Caco-2 (cell line): Measurements from ENCODE around the gene AGRN. TPM values are rescaled to one million over a fixed set of nuclear protein-coding genes. Genes with fewer than 3 reads are reported as not detected.

ENCODE experiments used
- BruUV-seq: library from RNA; stranded (reverse); fragments of 400-500 nt; replicated peaks from 2 replicates; lab custom pipeline; 2021; lab: Mats Ljungman, UMichigan
- CTCF ChIA-PET: fragments of 300-600 bp; sonication (Branson Sonifier 250); formaldehyde crosslinking; loops from one replicate; lab custom pipeline; 2022; ENCODE audit warnings: antibody characterized with exemption; lab: Charles Lee
- POLR2A ChIA-PET: fragments of 300-600 bp; sonication (Branson Sonifier 250); formaldehyde crosslinking; loops from one replicate; lab custom pipeline; 2022; ENCODE audit warnings: antibody characterized with exemption; lab: Charles Lee
- DNase-seq, 2 experiments: peaks; one replicate each; pipeline versions ENCODE4 v3.0.0 to v3.0.0-alpha.2; 2020 to 2022
- H3K27me3 ChIP-seq: replicated peaks from 2 replicates; pipeline ENCODE4 v1.6.0; 2011; ENCODE audit warnings: low read length; ENCODE audit not compliant: control insufficient read depth, insufficient read depth
- H3K36me3 ChIP-seq: 2 replicates; pipeline ENCODE4 v1.5.1; 2011; ENCODE audit warnings: low read length; ENCODE audit not compliant: control insufficient read depth, insufficient read depth
- H3K4me1 ChIP-seq: fragments of 250-450 bp; sonication (Bioruptor Pico); 2 replicates; pipeline ENCODE4 v1.5.1; 2020; ENCODE audit warnings: mild to moderate bottlenecking
- H3K4me3 ChIP-seq: 2 replicates; pipeline ENCODE4 v1.5.1; 2011; ENCODE audit warnings: low read depth, mild to moderate bottlenecking, control low read depth, low read length
- H3K9me3 ChIP-seq: fragments of 250-450 bp; sonication (Bioruptor Pico); 2 replicates; pipeline ENCODE4 v1.5.1; 2020; ENCODE audit warnings: mild to moderate bottlenecking, moderate library complexity
- H3K27ac Mint-ChIP-seq: one replicate; pipeline ENCODE4 v1.8.0; 2022; ENCODE audit warnings: mixed read lengths; ENCODE audit not compliant: unreplicated experiment
- H3K27me3 Mint-ChIP-seq: one replicate; pipeline ENCODE4 v1.8.0; 2022; ENCODE audit warnings: mixed read lengths; ENCODE audit not compliant: insufficient read depth, unreplicated experiment
- H3K36me3 Mint-ChIP-seq: one replicate; pipeline ENCODE4 v1.8.0; 2022; ENCODE audit warnings: mild to moderate bottlenecking, mixed read lengths; ENCODE audit not compliant: insufficient read depth, unreplicated experiment
- H3K4me1 Mint-ChIP-seq: one replicate; pipeline ENCODE4 v1.8.0; 2022; ENCODE audit warnings: low read depth, mixed read lengths; ENCODE audit not compliant: unreplicated experiment
- H3K4me3 Mint-ChIP-seq: one replicate; pipeline ENCODE4 v1.8.0; 2022; ENCODE audit warnings: mild to moderate bottlenecking, moderate library complexity, mixed read lengths; ENCODE audit not compliant: unreplicated experiment
- H3K9me3 Mint-ChIP-seq: one replicate; pipeline ENCODE4 v1.8.0; 2022; ENCODE audit warnings: mixed read lengths; ENCODE audit not compliant: unreplicated experiment
- CTCF ChIP-seq, 2 experiments: fragments of 200-600 bp in 1 of 2; IDR thresholded peaks; 1 replicate in 1 of 2; 2 replicates in 1 of 2; pipeline versions ENCODE4 v1.5.1 to v1.8.0; 2011 to 2022; ENCODE audit warnings: antibody characterized with exemption in 1 of 2, control low read depth in 1 of 2, inconsistent platforms in 1 of 2, low read depth in 1 of 2, low read length in 1 of 2, mild to moderate bottlenecking in 1 of 2, moderate library complexity in 1 of 2; ENCODE audit not compliant: insufficient read depth in 1 of 2, severe bottlenecking in 1 of 2, unreplicated experiment in 1 of 2
- intact Hi-C: fragments of 100-400 bp; cut with micrococcal nuclease; formaldehyde crosslinking; loops from one replicate; pipeline ENCODE4 v1.10.0; 2022; ENCODE audit not compliant: unreplicated experiment
- total RNA-seq: library from RNA; stranded (reverse); gene quantifications from 2 replicates; pipeline ENCODE4 v1.2.3, GENCODE V29; 2022

The AGRN gene
- total RNA-seq, 1 experiment from 2014 or later = 176 TPM

DNA sequence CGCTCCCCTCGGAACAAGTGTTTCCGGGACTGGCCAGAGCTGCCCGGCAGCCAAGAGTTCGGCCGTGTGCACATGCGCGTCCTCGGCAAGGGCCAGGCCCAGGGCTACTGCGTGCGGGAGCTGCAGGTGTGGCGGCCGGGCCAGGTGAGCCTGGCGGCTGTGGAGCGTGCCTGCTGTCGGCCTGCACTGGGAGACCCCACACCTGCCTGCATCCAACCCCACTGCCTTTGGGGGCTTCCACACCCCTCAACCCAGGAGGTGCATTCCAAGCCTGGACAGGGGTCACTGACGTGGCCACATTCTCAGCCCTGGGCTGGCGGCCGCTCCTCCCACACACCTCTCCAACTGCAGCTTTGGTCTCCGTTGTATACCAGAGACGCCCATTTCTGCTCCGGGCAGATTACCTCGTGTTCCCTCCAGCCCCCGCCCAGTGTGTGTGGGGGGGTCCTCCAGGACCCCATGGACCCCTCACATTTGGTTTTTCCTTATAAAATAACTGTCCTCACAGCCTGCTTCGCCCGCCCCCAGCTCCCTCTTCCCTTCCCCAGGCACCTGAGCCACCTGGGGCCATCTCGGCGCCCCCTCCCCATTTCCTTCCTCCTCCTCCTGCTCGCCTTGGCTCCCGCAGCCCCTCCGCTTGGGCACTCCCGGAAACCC, 48.1 kb downstream of the AGRN start:
- Histone ChIP-seq H3K4me1 (peaks cover 24% of the 10 kb centered on the region), H3K36me3 (no peaks in the 10 kb centered on the region), H3K9me3 (no peaks in the 10 kb centered on the region), H3K4me3 (peak overlapping the region; percentile 72), H3K27me3 (no peaks in the 10 kb centered on the region)
- intact Hi-C loops = no loop called here
- CTCF ChIA-PET = no interaction called here
- Mint-ChIP-seq H3K4me1 (no peaks in the 10 kb centered on the region), H3K9me3 (no peaks in the 10 kb centered on the region), H3K27ac (no peak overlapping the region), H3K4me3 (peak overlapping the region; percentile 68), H3K36me3 (peaks cover 8% of the 10 kb centered on the region), H3K27me3 (no peaks in the 10 kb centered on the region)
- TF ChIP-seq CTCF (IDR thresholded peaks at IDR 0.05; ENCODE audit: insufficient read depth in 1 of 2, low read depth in 1 of 2, low read length in 1 of 2, severe bottlenecking in 1 of 2, unreplicated experiment in 1 of 2) = no peak
- DNase-seq = no peak
- POLR2A ChIA-PET = no interaction called here
- no TSS peak for BruUV-seq

- CTCF ChIA-PET = no interaction called here
- H3K27me3 Mint-ChIP-seq = no peaks in the 10 kb centered on the region
- no peaks in the 10 kb centered on the region for H3K36me3 ChIP-seq
- peak overlapping the region; percentile 72 for H3K4me3 ChIP-seq
- TF ChIP-seq CTCF (IDR thresholded peaks at IDR 0.05; ENCODE audit: insufficient read depth in 1 of 2, low read depth in 1 of 2, low read length in 1 of 2, severe bottlenecking in 1 of 2, unreplicated experiment in 1 of 2) = no peak
- no TSS peak for BruUV-seq
- no peak overlapping the region for H3K27ac Mint-ChIP-seq
- H3K36me3 Mint-ChIP-seq = peaks cover 8% of the 10 kb centered on the region
- POLR2A ChIA-PET = interaction anchor here (0.5 to 0.6 kb wide), 3 partner anchors 67 to 667 kb away, joined by 4 to 5 read pairs (median 4); partner anchors contain the start of gene PLEKHN1
- H3K4me3 Mint-ChIP-seq = peak overlapping the region; percentile 68
- no peaks in the 10 kb centered on the region for H3K9me3 ChIP-seq
- H3K27me3 ChIP-seq = no peaks in the 10 kb centered on the region
- no peaks in the 10 kb centered on the region for H3K9me3 Mint-ChIP-seq
- peak; percentile 59 to 71 for DNase-seq
- peaks cover 25% of the 10 kb centered on the region for H3K4me1 ChIP-seq
- H3K4me1 Mint-ChIP-seq = no peaks in the 10 kb centered on the region
- intact Hi-C loops = no loop called here
These were observed 48.7 kb downstream of the AGRN start for GRCh38 chr1:1068517-1069055.

- Mint-ChIP-seq H3K9me3 (no peaks in the 10 kb centered on the region), H3K27ac (no peak overlapping the region), H3K4me3 (peak overlapping the region; percentile 68), H3K4me1 (no peaks in the 10 kb centered on the region), H3K36me3 (peaks cover 8% of the 10 kb centered on the region), H3K27me3 (no peaks in the 10 kb centered on the region)
- H3K9me3 ChIP-seq = no peaks in the 10 kb centered on the region
- H3K4me3 ChIP-seq = peak overlapping the region; percentile 72
- no peaks in the 10 kb centered on the region for H3K36me3 ChIP-seq
- DNase-seq = peak; percentile 89 to 93
- BruUV-seq = no TSS peak
- intact Hi-C loops = no loop called here
- no peak for TF ChIP-seq CTCF (IDR thresholded peaks at IDR 0.05; ENCODE audit: insufficient read depth in 1 of 2, low read depth in 1 of 2, low read length in 1 of 2, severe bottlenecking in 1 of 2, unreplicated experiment in 1 of 2)
- ChIA-PET CTCF (no interaction called here), POLR2A (interaction anchor here (0.5 to 0.6 kb wide), 3 partner anchors 67 to 667 kb away, joined by 4 to 5 read pairs (median 4); partner anchors contain the start of gene PLEKHN1)
- no peaks in the 10 kb centered on the region for H3K27me3 ChIP-seq
- peaks cover 24% of the 10 kb centered on the region for H3K4me1 ChIP-seq
These were observed 49.3 kb downstream of the AGRN start for GRCh38 chr1:1069056-1069710.
